ENCODE data around the gene TNFRSF25.

GRCh38 chr1:6427441-6428390, 38.3 kb downstream of the TNFRSF25 start:
- TF ChIP-seq CTCF (IDR thresholded peaks at IDR 0.05; ENCODE audit: low read length), result no peak
- no peak for TF ChIP-seq EZH2 (IDR thresholded peaks at IDR 0.05; ENCODE audit: borderline replicate concordance, low read length)

All from OCI-LY1 (cell line).